Endothelial cell of umbilical vein (primary cell): Measurements from ENCODE around the gene PLA2G2A.

Experiments
- CTCF ChIP-seq, 2 donors: IDR thresholded peaks; 1 replicate in 1 of 2; 2 replicates in 1 of 2; pipeline ENCODE4 v1.5.1; 2011; ENCODE audit warnings: low read length in 2 of 2, mild to moderate bottlenecking in 2 of 2, moderate library complexity in 2 of 2, control low read depth in 1 of 2, inconsistent platforms in 1 of 2, low read depth in 1 of 2; ENCODE audit not compliant: insufficient read depth in 1 of 2; ENCODE audit errors: extremely low read depth in 1 of 2
- EZH2 ChIP-seq: IDR thresholded peaks from 2 replicates; pipeline ENCODE4 v1.6.1; 2012; ENCODE audit warnings: borderline replicate concordance, low read depth, mild to moderate bottlenecking, moderate library complexity, low read length, inconsistent platforms; ENCODE audit not compliant: severe bottlenecking
- POLR2A ChIP-seq: IDR thresholded peaks from 2 replicates; pipeline ENCODE4 v1.6.1; 2012; ENCODE audit warnings: low read depth, mild to moderate bottlenecking, control low read depth, low read length
- POLR2AphosphoS5 ChIP-seq: IDR thresholded peaks from 2 replicates; pipeline ENCODE4 v1.6.1; 2012; ENCODE audit warnings: low read depth, mild to moderate bottlenecking, control low read depth, low read length, moderate library complexity; ENCODE audit not compliant: insufficient read depth

GRCh38 chr1:19946971-19947370 lies 32.4 kb downstream of the PLA2G2A start:
- TF ChIP-seq CTCF (IDR thresholded peaks at IDR 0.05; ENCODE audit: extremely low read depth in 1 of 2, insufficient read depth in 1 of 2, low read depth in 1 of 2, low read length in 2 of 2) (no peak), POLR2A (no peak), POLR2AphosphoS5 (no peak), EZH2 (no peak)
